Lower leg skin (tissue), 3 donors: ENCODE measurements around the gene NEDD4L.

Experiments used
- POLR2A ChIP-seq, 2 donors: fragments of 450-650 bp; IDR thresholded peaks; one replicate each; pipeline ENCODE4 v1.6.1; 2016 to 2017; ENCODE audit warnings: antibody characterized with exemption in 2 of 2, mild to moderate bottlenecking in 1 of 2, moderate library complexity in 1 of 2
- TF ChIP-seq, protein P1 (sequence below), 3 donors: fragments of 450-650 bp; IDR thresholded peaks; one replicate each; pipeline ENCODE4 v1.5.1; 2016; ENCODE audit warnings: antibody characterized with exemption in 3 of 3, mild to moderate bottlenecking in 3 of 3, moderate library complexity in 2 of 3

DNA sequence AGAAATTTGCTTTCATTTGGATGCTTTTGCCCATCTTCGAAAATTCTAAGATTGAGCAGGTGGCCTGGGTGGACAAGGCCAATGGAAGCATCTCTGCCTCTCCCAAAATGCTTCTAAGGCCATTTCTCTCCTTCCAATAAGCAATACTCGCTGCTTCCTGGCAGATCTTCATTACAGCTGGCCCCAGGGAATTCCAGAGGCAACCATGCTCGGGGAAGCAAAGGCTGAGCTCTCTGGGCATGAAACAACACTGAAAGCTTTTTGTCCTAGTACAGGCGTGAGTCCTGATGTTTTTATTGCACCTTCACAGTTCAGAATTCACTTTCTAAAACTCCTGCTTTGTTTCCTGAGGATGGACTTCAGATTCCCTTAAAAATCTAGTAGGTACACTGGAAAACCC, 11.8 kb upstream of the NEDD4L start:
- TF ChIP-seq, protein P1, sequence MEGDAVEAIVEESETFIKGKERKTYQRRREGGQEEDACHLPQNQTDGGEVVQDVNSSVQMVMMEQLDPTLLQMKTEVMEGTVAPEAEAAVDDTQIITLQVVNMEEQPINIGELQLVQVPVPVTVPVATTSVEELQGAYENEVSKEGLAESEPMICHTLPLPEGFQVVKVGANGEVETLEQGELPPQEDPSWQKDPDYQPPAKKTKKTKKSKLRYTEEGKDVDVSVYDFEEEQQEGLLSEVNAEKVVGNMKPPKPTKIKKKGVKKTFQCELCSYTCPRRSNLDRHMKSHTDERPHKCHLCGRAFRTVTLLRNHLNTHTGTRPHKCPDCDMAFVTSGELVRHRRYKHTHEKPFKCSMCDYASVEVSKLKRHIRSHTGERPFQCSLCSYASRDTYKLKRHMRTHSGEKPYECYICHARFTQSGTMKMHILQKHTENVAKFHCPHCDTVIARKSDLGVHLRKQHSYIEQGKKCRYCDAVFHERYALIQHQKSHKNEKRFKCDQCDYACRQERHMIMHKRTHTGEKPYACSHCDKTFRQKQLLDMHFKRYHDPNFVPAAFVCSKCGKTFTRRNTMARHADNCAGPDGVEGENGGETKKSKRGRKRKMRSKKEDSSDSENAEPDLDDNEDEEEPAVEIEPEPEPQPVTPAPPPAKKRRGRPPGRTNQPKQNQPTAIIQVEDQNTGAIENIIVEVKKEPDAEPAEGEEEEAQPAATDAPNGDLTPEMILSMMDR (IDR thresholded peaks at IDR 0.05): no peak
- TF ChIP-seq POLR2A (IDR thresholded peaks at IDR 0.05): no peak
